SK-N-SH (cell line): ENCODE results near the gene TSSK2. TPM values are rescaled to one million over a fixed set of nuclear protein-coding genes. Genes with fewer than 3 reads are reported as not detected.

Experiments used
- CTCF ChIA-PET: fragments of 300-600, 350-600 bp; formaldehyde crosslinking; extraction: SDS; loops from one replicate; lab custom pipeline; 2021; lab: Yijun Ruan, JAX
- POLR2A ChIA-PET: fragments of 350-600 bp; sonication (Branson Sonifier 250); formaldehyde crosslinking; extraction: SDS; loops from one replicate; lab custom pipeline; 2020; ENCODE audit warnings: antibody characterized with exemption, inconsistent platforms; lab: Yijun Ruan, JAX
- DNase-seq: peaks from one replicate; pipeline ENCODE4 v3.0.0; 2012
- H2AFZ ChIP-seq: fragments of 200-600 bp; sonication (generic); 2 replicates; pipeline ENCODE4 v1.8.1; 2016; ENCODE audit warnings: antibody characterized with exemption, mild to moderate bottlenecking, low read depth
- H3F3A ChIP-seq: fragments of 200-600 bp; sonication (generic); replicated peaks from 2 replicates; pipeline ENCODE3; 2016; ENCODE audit warnings: antibody characterized with exemption, mild to moderate bottlenecking; ENCODE audit not compliant: insufficient read depth
- H3K27ac ChIP-seq, 2 experiments: fragments of 200-500 bp in 1 of 2; fragments of 200-600 bp in 1 of 2; sonication (Bioruptor generic) in 1 of 2; sonication (generic), shearing (Covaris generic) in 1 of 2; 2 replicates each; pipeline versions ENCODE4 v1.5.1 to v1.6.1; 2014 to 2016; ENCODE audit warnings: low read depth in 2 of 2, inconsistent platforms in 1 of 2, low read length in 1 of 2, mild to moderate bottlenecking in 1 of 2, mixed read lengths in 1 of 2
- H3K27me3 ChIP-seq: fragments of 200-600 bp; sonication (generic), shearing (Covaris generic); 2 replicates; pipeline ENCODE4 v1.6.1; 2016; ENCODE audit warnings: mixed run types; ENCODE audit not compliant: insufficient read depth
- H3K36me3 ChIP-seq, 2 experiments: fragments of 200-500 bp in 1 of 2; fragments of 200-600 bp in 1 of 2; sonication (Bioruptor generic) in 1 of 2; sonication (generic) in 1 of 2; replicated peaks in 1 of 2; 2 replicates each; pipeline versions ENCODE3 to v1.5.1; 2014 to 2016; ENCODE audit warnings: low read length in 1 of 2, mild to moderate bottlenecking in 1 of 2; ENCODE audit not compliant: insufficient read depth in 2 of 2, control insufficient read depth in 1 of 2
- H3K4me1 ChIP-seq, 2 experiments: fragments of 200-500 bp in 1 of 2; fragments of 200-600 bp in 1 of 2; sonication (Bioruptor generic) in 1 of 2; sonication (generic), shearing (Covaris generic) in 1 of 2; 2 replicates each; pipeline versions ENCODE4 v1.5.1 to v1.6.1; 2014 to 2016; ENCODE audit warnings: low read depth in 1 of 2, low read length in 1 of 2, mixed run types in 1 of 2; ENCODE audit not compliant: insufficient read depth in 2 of 2, control insufficient read depth in 1 of 2
- H3K4me2 ChIP-seq: fragments of 200-600 bp; sonication (generic), shearing (Covaris generic); 2 replicates; pipeline ENCODE4 v1.6.1; 2017; ENCODE audit warnings: mixed run types
- H3K4me3 ChIP-seq, 2 experiments: fragments of 200-500 bp in 1 of 2; fragments of 200-600 bp in 1 of 2; sonication (Bioruptor generic) in 1 of 2; sonication (generic), shearing (Covaris generic) in 1 of 2; 2 replicates each; pipeline versions ENCODE4 v1.5.1 to v1.8.1; 2014 to 2016; ENCODE audit warnings: low read depth in 2 of 2, inconsistent platforms in 1 of 2, low read length in 1 of 2, mild to moderate bottlenecking in 1 of 2, mixed read lengths in 1 of 2, moderate library complexity in 1 of 2
- H3K79me2 ChIP-seq: fragments of 200-600 bp; sonication (generic); 2 replicates; pipeline ENCODE4 v1.8.1; 2017; ENCODE audit warnings: mild to moderate bottlenecking; ENCODE audit not compliant: insufficient read depth
- H3K9ac ChIP-seq: fragments of 200-600 bp; sonication (generic); 2 replicates; pipeline ENCODE4 v1.6.1; 2017; ENCODE audit warnings: mixed run types
- H3K9me2 ChIP-seq: fragments of 200-600 bp; sonication (generic); 2 replicates; pipeline ENCODE4 v1.6.1; 2017; ENCODE audit warnings: mixed run types
- H3K9me3 ChIP-seq: fragments of 200-600 bp; sonication (generic); 2 replicates; pipeline ENCODE4 v1.6.1; 2017; ENCODE audit warnings: mixed run types, mild to moderate bottlenecking, moderate library complexity
- H4K20me1 ChIP-seq: fragments of 200-600 bp; sonication (generic); 2 replicates; pipeline ENCODE4 v1.6.1; 2017; ENCODE audit warnings: mild to moderate bottlenecking, mixed run types; ENCODE audit not compliant: insufficient read depth
- ELF1 ChIP-seq: IDR thresholded peaks from 2 replicates; pipeline ENCODE4 v1.4.0; 2012
- FOSL2 ChIP-seq: IDR thresholded peaks from 2 replicates; pipeline ENCODE4 v1.4.0; 2012; ENCODE audit warnings: low read depth, mild to moderate bottlenecking, moderate library complexity, borderline replicate concordance
- FOXJ3 ChIP-seq: sonication (generic); formaldehyde crosslinking; IDR thresholded peaks from 2 replicates; pipeline ENCODE4 v1.5.1; 2020; ENCODE audit warnings: mild to moderate bottlenecking, missing genetic modification reagents
- GABPA ChIP-seq: IDR thresholded peaks from 2 replicates; pipeline ENCODE4 v1.4.0; 2012; ENCODE audit warnings: low read depth, mild to moderate bottlenecking
- GATA2 ChIP-seq: sonication (generic); formaldehyde crosslinking; IDR thresholded peaks from 2 replicates; pipeline ENCODE4 v1.5.0; 2020; ENCODE audit warnings: mild to moderate bottlenecking, missing genetic modification reagents
- JUND ChIP-seq: IDR thresholded peaks from 2 replicates; pipeline ENCODE4 v1.4.0; 2012
- MEF2A ChIP-seq: IDR thresholded peaks from 2 replicates; pipeline ENCODE4 v1.4.0; 2012; ENCODE audit warnings: low read depth, borderline replicate concordance
- RAD21 ChIP-seq: IDR thresholded peaks from 2 replicates; pipeline ENCODE4 v1.6.1; 2012; ENCODE audit warnings: mild to moderate bottlenecking, low read length
- RXRA ChIP-seq: IDR thresholded peaks from 2 replicates; pipeline ENCODE4 v1.4.0; 2012; ENCODE audit warnings: low read depth, mild to moderate bottlenecking, borderline replicate concordance
- TAF1 ChIP-seq: IDR thresholded peaks from 2 replicates; pipeline ENCODE4 v1.6.1; 2012; ENCODE audit warnings: low read depth, mild to moderate bottlenecking, low read length, moderate library complexity, borderline replicate concordance
- YY1 ChIP-seq: IDR thresholded peaks from 2 replicates; pipeline ENCODE4 v1.4.0; 2012; ENCODE audit warnings: low read depth, mild to moderate bottlenecking
- WGBS: methylation state at CpG from one replicate; pipeline ENCODE4 v1.1.6; 2017; ENCODE audit warnings: low lambda C conversion rate; 5-methylcytosine and 5-hydroxymethylcytosine counted together
- polyA plus RNA-seq, 3 experiments: library from polyadenylated mRNA; depleted of rRNA; stranded (reverse); fragments of >200 nt; gene quantifications; 2 replicates each; pipeline ENCODE4 v1.2.3, GENCODE V29; 2012
- TF ChIP-seq, protein P1 (sequence below): IDR thresholded peaks from 2 replicates; pipeline ENCODE4; 2012
- TF ChIP-seq, protein P2 (sequence below): IDR thresholded peaks from 2 replicates; pipeline ENCODE4 v1.4.0; 2012; ENCODE audit warnings: low read depth
- TF ChIP-seq, protein P3 (sequence below): fragments of 200-600 bp; sonication (generic); IDR thresholded peaks from 2 replicates; pipeline ENCODE4 v1.6.1; 2017; ENCODE audit warnings: antibody characterized with exemption, mild to moderate bottlenecking, moderate library complexity

Gene TSSK2
- polyA plus RNA-seq, 1 of the 3 experiments (the other 2 are of a cell fraction), result not detected

DNA sequence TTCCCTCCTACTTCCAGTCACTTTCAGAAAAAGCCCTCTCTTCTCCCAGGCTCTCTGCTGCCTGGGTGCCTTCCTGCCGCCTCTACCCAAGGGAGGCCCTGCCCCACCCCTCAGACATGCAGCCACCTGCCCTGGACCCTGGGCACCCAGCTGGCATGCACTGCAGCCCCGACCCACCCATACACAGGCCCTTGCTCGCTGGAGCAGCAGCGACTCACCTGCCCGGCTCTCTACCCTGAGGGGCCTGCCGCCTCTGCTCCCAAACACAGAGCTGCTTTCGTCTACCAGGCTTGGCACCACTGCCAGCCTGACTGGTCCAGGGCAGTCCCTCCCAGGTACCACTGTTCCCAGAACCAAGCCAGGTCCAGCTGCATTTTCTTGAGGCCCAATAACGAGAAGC lies 1.2 kb upstream of the TSSK2 start:
- Histone ChIP-seq H3F3A (no peaks in the 10 kb centered on the region), H3K9me3 (no peaks in the 10 kb centered on the region), H3K79me2 (no peaks in the 10 kb centered on the region), H2AFZ (no peak overlapping the region), H3K4me2 (no peak overlapping the region), H4K20me1 (no peaks in the 10 kb centered on the region), H3K4me3 (no peak overlapping the region), H3K36me3 (peaks cover 4 to 22% of the 10 kb centered on the region in 2 experiments), H3K4me1 (no peaks in the 10 kb centered on the region), H3K9ac (no peak overlapping the region), H3K9me2 (no peaks in the 10 kb centered on the region), H3K27me3 (no peaks in the 10 kb centered on the region), H3K27ac (no peak overlapping the region)
- ChIA-PET POLR2A (no interaction called here), CTCF (interaction anchor here (1.2 kb wide), 1 partner anchor 14 kb away, joined by 5 read pairs; the partner anchor contains the start of gene ESS2)
- no peak for DNase-seq
- WGBS, result 61% methylated on average over 8 of the region's 8 CpGs
- TF ChIP-seq RAD21 (no peak), GABPA (no peak), YY1 (no peak), FOXJ3 (CRISPR knock-in tag) (no peak), MEF2A (no peak)
- TF ChIP-seq, protein P1, sequence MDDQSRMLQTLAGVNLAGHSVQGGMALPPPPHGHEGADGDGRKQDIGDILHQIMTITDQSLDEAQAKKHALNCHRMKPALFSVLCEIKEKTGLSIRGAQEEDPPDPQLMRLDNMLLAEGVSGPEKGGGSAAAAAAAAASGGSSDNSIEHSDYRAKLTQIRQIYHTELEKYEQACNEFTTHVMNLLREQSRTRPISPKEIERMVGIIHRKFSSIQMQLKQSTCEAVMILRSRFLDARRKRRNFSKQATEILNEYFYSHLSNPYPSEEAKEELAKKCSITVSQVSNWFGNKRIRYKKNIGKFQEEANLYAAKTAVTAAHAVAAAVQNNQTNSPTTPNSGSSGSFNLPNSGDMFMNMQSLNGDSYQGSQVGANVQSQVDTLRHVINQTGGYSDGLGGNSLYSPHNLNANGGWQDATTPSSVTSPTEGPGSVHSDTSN, result no peak
- TF ChIP-seq, protein P2, sequence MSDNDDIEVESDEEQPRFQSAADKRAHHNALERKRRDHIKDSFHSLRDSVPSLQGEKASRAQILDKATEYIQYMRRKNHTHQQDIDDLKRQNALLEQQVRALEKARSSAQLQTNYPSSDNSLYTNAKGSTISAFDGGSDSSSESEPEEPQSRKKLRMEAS, result no peak

DNA sequence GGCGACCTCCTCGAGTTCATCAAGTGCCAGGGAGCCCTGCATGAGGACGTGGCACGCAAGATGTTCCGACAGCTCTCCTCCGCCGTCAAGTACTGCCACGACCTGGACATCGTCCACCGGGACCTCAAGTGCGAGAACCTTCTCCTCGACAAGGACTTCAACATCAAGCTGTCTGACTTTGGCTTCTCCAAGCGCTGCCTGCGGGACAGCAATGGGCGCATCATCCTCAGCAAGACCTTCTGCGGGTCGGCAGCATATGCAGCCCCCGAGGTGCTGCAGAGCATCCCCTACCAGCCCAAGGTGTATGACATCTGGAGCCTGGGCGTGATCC lies 542 bp downstream of the TSSK2 start:
- WGBS, result 89% methylated on average over 3 of the region's 19 CpGs
- Histone ChIP-seq H3K9ac (no peak overlapping the region), H3K4me3 (no peak overlapping the region), H3K79me2 (no peaks in the 10 kb centered on the region), H3K9me2 (no peaks in the 10 kb centered on the region), H3K36me3 (peaks cover 4 to 28% of the 10 kb centered on the region in 2 experiments), H3K4me1 (no peaks in the 10 kb centered on the region), H3F3A (no peaks in the 10 kb centered on the region), H3K9me3 (no peaks in the 10 kb centered on the region), H2AFZ (no peak overlapping the region), H3K4me2 (no peak overlapping the region), H3K27me3 (no peaks in the 10 kb centered on the region), H4K20me1 (no peaks in the 10 kb centered on the region), H3K27ac (no peak overlapping the region)
- ChIA-PET POLR2A (no interaction called here), CTCF (no interaction called here)
- TF ChIP-seq FOSL2 (no peak), GATA2 (CRISPR knock-in tag) (no peak), MEF2A (no peak), FOXJ3 (CRISPR knock-in tag) (no peak), TAF1 (no peak), JUND (no peak), ELF1 (no peak), RXRA (no peak)
- TF ChIP-seq, protein P3, sequence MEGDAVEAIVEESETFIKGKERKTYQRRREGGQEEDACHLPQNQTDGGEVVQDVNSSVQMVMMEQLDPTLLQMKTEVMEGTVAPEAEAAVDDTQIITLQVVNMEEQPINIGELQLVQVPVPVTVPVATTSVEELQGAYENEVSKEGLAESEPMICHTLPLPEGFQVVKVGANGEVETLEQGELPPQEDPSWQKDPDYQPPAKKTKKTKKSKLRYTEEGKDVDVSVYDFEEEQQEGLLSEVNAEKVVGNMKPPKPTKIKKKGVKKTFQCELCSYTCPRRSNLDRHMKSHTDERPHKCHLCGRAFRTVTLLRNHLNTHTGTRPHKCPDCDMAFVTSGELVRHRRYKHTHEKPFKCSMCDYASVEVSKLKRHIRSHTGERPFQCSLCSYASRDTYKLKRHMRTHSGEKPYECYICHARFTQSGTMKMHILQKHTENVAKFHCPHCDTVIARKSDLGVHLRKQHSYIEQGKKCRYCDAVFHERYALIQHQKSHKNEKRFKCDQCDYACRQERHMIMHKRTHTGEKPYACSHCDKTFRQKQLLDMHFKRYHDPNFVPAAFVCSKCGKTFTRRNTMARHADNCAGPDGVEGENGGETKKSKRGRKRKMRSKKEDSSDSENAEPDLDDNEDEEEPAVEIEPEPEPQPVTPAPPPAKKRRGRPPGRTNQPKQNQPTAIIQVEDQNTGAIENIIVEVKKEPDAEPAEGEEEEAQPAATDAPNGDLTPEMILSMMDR, result no peak
- TF ChIP-seq, protein P1, result no peak
- DNase-seq, result no peak
